GM12872 (cell line): Measurements from ENCODE around the gene ZNF598.

Experiments
- CTCF ChIP-seq: IDR thresholded peaks from 3 replicates; pipeline ENCODE4 v1.5.1; 2011; ENCODE audit warnings: low read depth, mild to moderate bottlenecking, low read length, moderate library complexity; ENCODE audit not compliant: insufficient read depth

Gene ZNF598

GRCh38 chr16:1984347-1985225, 25.0 kb downstream of the ZNF598 start:
- TF ChIP-seq CTCF = no peak

GRCh38 chr16:1983544-1984346, 25.9 kb downstream of the ZNF598 start, which contains the start of gene GFER:
TSS of gene GFER (plus strand) at chr16:1984193. CDS start at chr16:1984219, 26 bp downstream.
- peak; percentile 56 for TF ChIP-seq CTCF

DNA sequence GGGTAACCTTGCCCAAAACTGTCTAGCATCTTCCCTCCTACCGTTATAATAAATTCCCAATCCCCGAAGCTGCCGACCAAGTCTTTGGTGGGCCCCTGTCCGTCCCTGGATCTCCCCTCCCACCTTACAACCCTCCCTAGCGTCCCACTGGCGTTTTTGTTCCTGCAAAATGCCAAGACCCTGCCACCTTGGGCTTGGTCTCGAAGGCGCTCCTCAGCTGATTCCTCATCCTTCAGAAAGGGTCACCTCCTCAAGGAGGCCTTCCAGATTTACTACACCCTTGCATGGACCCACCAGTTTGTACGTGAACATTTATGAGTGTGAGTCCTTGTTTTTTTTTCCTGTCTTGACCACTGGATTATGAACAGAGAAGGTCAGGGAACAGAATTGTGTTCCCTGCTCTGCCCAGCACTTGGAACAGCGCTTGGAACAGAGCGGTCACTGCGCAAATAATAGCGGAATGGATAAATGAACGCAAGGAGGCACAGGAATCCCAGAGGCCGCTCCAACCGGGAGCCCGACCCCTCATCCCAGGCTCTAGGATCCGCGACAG, 26.6 kb downstream of the ZNF598 start:
- no peak for TF ChIP-seq CTCF

DNA sequence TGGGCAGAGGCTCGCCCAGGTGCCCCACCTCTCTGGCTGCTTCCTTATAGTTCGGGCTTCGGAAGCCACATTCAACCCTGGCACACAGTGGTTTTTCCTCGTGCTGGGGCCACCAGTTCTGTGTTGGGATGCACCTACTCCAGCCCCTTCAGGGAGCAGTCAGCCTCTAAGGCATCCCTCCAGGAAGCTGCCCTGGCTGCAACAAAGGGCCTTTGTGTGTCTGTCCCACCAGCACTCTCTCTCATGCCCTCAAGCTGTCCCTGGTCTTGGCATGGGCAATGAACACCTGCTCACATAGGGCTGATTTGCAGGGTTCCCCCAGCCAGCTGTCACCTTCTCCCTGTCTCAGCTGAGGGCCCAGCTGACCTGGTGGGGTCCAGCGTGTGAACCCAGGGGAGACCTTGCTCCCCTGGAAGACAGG, 27.6 kb downstream of the ZNF598 start:
- TF ChIP-seq CTCF = no peak

DNA sequence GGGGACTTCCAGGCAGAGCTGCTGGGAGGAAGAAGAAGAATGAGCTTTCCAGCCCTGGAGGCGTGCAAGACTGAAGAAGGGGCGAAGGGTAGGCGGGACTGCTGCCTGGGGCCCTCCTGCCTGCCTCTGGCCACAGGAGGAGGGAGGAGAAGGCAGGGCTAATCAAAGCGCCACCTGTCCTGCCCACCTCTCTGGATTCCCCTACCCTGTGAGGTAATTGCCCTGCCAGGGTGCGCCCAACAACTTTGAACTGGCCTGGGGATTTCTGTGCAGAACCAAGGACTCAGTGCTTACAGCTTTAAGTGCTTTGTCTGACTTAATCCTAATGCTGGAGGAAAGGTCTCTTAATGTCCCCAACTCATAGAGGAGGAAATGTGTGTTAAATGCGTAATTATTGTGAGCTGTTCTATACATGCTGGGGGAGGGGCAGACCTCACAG, 28.2 kb downstream of the ZNF598 start, which contains the start of gene NOXO1:
NOXO1 (minus strand) TSS at position 72 of the 439 bp plus-strand sequence. CDS start 290 bp downstream, outside the sequence.
- no peak for TF ChIP-seq CTCF

- no peak for TF ChIP-seq CTCF
Observed at GRCh38 chr16:1980770-1981087, 28.9 kb downstream of the ZNF598 start.
